HUDEP-2 (cell line): ENCODE measurements around the gene ADCY1.

Source experiments
- DNase-seq, 76 experiments: peaks; one replicate each; lab custom pipeline; 2025; ENCODE audit not compliant: unreplicated experiment in 76 of 76; lab: John Stamatoyannopoulos, UW

The ADCY1 gene

GRCh38 chr7:45649560-45650346 lies 75.6 kb downstream of the ADCY1 start:
- no peak for DNase-seq

GRCh38 chr7:45650404-45651394 lies 76.5 kb downstream of the ADCY1 start:
- no peak for DNase-seq

DNA sequence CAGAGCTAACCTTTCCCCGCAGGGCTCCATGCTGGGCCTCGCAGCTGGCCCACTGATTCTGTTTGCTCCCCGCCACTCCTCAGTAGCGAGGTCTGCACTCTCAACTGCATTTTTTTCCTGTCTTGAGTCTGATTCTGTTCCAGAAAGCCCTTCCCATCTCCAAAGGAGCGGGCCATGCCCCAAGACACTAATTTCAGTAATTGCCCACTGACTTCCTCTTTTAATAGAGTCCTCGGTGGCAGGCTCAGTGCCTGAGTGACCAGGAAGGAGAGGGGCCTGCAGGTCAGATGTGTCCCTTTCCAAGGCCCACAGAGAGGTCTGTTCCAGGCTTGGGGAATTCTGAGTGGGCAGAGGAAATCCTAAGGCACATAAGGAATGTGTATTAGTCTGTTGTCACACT lies 77.4 kb downstream of the ADCY1 start:
- DNase-seq, result no peak

GRCh38 chr7:45652630-45653029 lies 78.5 kb downstream of the ADCY1 start:
- no peak for DNase-seq

DNA sequence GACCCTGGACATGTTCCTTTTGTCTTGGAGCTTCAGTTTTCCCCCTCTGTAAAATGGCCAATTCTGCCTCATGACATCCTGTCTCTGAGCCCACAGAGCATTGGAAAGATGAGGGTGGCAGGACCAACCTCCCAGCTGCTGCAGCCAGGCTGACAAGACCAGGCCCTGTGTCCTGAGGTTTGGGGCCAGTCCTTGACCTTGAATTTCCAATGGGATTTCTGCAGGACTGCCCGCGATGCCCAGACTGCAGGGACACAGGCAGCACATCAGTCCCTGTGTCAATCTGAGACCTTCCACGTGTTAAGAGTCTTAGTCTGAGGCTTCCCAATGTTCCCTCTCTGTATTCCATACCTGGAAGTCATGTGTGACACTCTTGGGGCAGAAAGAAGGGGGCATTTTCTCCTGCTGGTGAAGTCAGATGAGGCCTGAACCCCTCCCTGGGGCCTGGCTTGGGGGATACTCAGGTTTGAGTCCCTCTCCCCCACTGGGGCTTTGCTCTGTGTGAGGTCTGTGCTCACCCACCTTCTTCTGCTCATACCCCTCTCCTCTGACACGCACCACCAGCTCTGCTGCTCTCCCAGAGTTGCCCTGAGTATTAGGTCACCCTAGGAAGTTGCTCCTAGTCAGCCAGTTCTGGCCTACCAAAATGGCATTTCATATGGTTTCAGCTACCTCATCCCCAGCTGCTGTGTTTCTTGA lies 79.2 kb downstream of the ADCY1 start:
- DNase-seq, result no peak

- DNase-seq, result no peak
Measured at GRCh38 chr7:45654341-45654740, 80.2 kb downstream of the ADCY1 start.

DNA sequence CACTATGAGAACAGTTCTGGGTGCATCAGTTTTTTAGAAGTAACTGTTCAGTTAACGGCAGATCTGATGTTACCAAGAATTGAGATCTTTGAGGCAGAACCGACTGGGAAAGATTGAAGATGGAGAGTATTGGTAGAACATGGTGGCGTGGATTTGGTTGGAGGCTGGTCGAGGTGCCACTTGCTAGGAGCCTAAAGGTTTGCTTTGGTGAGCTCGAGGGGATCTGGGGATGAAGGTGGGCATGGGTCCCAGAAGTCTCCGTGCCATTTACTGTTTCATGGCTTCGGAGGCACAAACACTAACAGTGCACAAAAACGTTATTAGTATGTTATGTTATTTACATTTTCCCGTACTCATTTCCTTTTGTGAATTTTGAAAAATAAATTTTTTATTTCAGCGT lies 81.4 kb downstream of the ADCY1 start:
- DNase-seq, result no peak

- no peak for DNase-seq
Measured at GRCh38 chr7:45656431-45656830, 82.3 kb downstream of the ADCY1 start.

GRCh38 chr7:45657136-45657889 lies 83.1 kb downstream of the ADCY1 start:
- DNase-seq, result no peak

DNA sequence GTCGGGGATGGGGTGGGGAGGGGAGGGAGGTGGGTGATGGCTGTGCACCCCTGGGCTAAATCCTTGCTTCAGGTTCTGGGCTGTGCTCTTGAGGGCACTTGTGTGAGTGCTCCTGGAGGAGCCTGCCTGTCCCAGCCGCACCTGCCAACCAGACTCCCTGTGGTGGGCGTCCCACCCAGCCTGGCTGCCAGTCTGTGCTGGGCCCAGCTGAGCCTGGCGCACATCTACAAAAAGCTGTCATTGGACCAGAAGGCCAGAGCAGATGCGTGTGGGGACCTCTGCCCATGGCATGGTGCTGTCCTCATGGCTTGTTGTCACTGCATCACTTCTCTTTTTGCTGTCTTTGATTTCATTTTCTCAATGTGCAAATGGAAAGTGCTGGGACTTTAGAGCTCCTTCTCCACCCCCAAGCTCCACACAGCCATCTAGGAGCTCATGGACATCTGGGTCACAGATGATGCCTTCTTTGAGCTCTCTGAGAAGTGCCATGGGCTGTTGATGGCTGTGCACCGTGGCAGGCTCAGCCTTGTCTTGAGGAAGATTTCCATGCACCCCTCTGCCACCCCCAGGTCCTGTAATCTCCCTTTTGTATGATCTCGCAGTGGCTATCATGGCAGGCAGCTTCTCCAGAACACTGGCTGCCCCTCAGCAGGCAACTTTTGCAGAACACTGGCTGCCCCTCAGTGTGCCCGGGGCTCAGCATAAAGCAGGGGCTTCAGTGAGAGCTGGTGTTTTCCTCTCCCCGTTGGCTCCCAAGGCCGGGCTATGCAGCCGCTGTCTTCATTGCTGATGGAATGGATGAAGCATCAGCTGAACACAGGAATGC lies 83.9 kb downstream of the ADCY1 start:
- DNase-seq, result no peak

GRCh38 chr7:45658716-45659495 lies 84.7 kb downstream of the ADCY1 start:
- DNase-seq, result no peak

DNA sequence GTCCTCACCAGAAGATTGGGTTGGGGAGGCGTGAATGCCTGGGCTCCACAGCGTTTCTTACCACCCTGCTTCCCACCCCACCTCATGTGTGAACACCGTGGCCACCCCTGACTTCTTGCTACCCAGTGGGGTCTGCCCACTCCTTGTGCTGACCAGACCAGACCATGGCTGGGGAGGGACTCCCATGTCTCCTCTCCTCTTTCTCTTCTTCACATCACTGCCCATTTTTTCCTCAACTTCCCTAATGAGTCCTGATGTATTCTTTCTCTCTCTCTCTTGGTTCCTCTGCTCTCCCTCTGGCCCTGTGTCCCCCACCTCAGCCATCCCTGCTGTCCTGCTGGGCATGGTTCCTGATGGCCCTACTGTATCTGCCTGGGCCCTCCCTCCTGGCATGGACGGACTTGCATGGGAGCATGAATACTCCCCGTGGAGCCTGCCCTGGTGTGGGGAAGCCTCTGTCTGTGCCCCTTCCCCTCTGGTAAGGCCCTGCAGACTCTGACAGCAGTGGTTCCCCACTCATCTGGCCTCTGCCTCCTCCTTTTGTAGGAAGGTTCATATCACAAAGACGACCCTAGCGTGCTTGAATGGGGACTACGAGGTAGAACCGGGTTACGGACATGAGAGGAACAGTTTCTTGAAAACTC lies 85.5 kb downstream of the ADCY1 start:
- no peak for DNase-seq

DNA sequence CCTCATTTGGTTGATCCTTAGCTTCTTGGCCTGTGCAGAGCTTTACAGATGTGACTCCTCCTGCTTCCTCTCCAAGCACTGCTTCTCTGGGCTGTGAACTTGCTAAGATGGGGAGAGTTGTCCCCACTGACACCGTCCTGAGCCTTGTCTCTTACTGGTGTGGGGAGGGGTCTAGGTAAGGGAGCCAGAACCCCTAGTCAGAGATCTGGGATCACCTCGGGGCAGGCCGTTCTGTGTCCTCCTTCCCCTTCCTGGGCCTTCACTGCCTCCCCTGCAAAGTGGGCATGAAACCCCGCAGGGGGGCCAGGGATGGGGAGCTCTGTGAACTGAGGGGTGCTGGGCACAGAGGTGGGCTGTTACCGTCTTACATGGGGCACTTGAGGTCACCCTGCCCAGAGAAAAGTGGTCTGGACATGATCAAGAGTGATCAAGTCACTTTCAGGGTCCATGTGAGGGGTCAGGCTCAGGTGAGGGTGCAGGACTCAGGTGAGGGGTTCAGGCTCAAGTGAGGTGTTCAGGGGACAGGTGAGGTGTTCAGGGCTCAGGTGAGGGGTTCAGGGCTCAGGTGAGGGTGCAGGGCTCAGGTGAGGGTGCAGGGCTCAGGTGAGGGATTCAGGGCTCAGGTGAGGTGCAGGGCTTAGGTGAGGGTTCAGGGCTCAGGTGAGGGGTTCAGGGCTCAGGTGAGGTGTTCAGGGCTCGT lies 86.2 kb downstream of the ADCY1 start:
- no peak for DNase-seq

DNA sequence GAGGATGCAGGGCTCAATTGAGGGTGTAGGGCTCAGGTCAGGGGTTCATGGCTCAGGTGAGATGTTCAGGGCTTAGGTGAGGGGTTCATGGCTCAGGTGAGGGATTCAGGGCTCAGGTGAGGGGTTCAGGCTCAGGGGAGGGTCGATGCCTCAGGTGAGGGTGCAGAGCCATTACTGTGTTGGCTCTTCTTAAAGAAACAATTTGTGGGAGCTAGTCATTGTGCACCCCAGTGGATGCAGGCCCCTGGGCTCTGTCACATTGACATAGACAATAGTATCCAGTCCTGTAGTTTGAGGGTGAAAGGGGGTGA lies 86.7 kb downstream of the ADCY1 start:
- no peak for DNase-seq

- no peak for DNase-seq
Measured at GRCh38 chr7:45661302-45661995, 87.3 kb downstream of the ADCY1 start.

DNA sequence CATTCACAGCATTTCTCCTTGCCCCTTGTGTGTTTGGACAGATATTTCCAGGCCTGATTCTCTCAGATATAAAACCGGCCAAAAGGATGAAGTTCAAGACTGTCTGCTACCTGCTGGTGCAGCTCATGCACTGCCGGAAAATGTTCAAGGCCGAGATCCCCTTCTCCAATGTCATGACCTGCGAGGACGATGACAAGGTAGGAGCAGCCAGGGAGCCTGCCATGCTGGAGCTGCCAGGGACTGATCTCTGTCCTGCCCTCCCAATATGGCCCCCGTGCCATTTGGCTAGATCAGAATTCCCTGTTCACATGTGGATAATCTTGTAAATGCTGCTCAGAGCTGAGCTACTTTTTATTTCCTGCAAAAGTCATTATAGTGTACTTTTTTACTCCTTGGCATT lies 87.8 kb downstream of the ADCY1 start:
- DNase-seq, result no peak

GRCh38 chr7:45662540-45663166 lies 88.5 kb downstream of the ADCY1 start:
- DNase-seq, result no peak
